ENCODE data around the gene LNX1.

DNA sequence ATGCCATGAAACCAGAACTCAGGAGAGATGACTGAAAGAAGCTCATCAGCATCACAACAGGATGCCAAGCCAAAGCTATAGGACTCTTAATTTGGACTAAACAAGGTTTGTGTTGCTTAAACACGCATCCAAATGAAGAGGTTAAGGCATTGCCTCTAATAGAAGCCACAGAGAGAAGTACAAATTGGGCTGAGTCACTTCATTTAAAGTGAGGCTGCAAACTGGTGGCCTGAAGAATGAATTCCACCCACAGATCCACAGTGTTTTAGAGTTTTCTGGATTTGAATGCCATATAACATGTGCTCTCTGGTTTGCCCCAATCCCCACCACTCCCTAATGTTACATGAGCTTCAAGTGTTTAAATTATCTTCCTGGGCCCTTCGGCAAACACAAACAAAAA is 110.4 kb downstream of the LNX1 start:
- TF ChIP-seq CBX3 (IDR thresholded peaks at IDR 0.05; ENCODE audit: low read depth) (no peak), ZNF274 (IDR thresholded peaks at IDR 0.05; ENCODE audit: low read depth, low read length) (no peak), FOSL1 (IDR thresholded peaks at IDR 0.05; ENCODE audit: low read depth) (no peak), YY1 (IDR thresholded peaks at IDR 0.05; ENCODE audit: extremely low read depth, insufficient replicate concordance, low read depth, low read length) (no peak), ZFX (IDR thresholded peaks at IDR 0.05) (no peak), TCF7L2 (IDR thresholded peaks at IDR 0.05; ENCODE audit: borderline replicate concordance, extremely low read depth, insufficient read depth, insufficient read length) (no peak), RAD21 (IDR thresholded peaks at IDR 0.05; ENCODE audit: low read depth) (no peak)
- TF ChIP-seq, protein P1, sequence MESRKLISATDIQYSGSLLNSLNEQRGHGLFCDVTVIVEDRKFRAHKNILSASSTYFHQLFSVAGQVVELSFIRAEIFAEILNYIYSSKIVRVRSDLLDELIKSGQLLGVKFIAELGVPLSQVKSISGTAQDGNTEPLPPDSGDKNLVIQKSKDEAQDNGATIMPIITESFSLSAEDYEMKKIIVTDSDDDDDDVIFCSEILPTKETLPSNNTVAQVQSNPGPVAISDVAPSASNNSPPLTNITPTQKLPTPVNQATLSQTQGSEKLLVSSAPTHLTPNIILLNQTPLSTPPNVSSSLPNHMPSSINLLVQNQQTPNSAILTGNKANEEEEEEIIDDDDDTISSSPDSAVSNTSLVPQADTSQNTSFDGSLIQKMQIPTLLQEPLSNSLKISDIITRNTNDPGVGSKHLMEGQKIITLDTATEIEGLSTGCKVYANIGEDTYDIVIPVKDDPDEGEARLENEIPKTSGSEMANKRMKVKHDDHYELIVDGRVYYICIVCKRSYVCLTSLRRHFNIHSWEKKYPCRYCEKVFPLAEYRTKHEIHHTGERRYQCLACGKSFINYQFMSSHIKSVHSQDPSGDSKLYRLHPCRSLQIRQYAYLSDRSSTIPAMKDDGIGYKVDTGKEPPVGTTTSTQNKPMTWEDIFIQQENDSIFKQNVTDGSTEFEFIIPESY (IDR thresholded peaks at IDR 0.05; ENCODE audit: extremely low read depth, insufficient replicate concordance, low read length) = no peak
- TF ChIP-seq, protein P2, sequence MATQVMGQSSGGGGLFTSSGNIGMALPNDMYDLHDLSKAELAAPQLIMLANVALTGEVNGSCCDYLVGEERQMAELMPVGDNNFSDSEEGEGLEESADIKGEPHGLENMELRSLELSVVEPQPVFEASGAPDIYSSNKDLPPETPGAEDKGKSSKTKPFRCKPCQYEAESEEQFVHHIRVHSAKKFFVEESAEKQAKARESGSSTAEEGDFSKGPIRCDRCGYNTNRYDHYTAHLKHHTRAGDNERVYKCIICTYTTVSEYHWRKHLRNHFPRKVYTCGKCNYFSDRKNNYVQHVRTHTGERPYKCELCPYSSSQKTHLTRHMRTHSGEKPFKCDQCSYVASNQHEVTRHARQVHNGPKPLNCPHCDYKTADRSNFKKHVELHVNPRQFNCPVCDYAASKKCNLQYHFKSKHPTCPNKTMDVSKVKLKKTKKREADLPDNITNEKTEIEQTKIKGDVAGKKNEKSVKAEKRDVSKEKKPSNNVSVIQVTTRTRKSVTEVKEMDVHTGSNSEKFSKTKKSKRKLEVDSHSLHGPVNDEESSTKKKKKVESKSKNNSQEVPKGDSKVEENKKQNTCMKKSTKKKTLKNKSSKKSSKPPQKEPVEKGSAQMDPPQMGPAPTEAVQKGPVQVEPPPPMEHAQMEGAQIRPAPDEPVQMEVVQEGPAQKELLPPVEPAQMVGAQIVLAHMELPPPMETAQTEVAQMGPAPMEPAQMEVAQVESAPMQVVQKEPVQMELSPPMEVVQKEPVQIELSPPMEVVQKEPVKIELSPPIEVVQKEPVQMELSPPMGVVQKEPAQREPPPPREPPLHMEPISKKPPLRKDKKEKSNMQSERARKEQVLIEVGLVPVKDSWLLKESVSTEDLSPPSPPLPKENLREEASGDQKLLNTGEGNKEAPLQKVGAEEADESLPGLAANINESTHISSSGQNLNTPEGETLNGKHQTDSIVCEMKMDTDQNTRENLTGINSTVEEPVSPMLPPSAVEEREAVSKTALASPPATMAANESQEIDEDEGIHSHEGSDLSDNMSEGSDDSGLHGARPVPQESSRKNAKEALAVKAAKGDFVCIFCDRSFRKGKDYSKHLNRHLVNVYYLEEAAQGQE (IDR thresholded peaks at IDR 0.05; ENCODE audit: low read depth) = no peak

All from HCT116 (cell line).